Endothelial cell of umbilical vein (primary cell): ENCODE results near the gene POLR1H. TPM values are rescaled to one million over a fixed set of nuclear protein-coding genes. Genes with fewer than 3 reads are reported as not detected.

Experiments used
- BruUV-seq: library from RNA; stranded (reverse); fragments of 400-500 nt; replicated peaks from 2 replicates; lab custom pipeline; 2021; lab: Mats Ljungman, UMichigan
- CTCF ChIA-PET: fragments of 300-600, 350-600 bp; sonication (Branson Sonifier 250); formaldehyde crosslinking; loops from one replicate; lab custom pipeline; 2021; ENCODE audit warnings: antibody characterized with exemption, inconsistent platforms; lab: Charles Lee
- POLR2A ChIA-PET: fragments of 300-600, 350-600 bp; sonication (Branson Sonifier 250); formaldehyde crosslinking; loops from one replicate; lab custom pipeline; 2021; ENCODE audit warnings: antibody characterized with exemption, inconsistent platforms; lab: Charles Lee
- DNase-seq: peaks from one replicate; pipeline ENCODE4 v3.0.0-alpha.2; 2011; ENCODE audit warnings: low read depth, low spot score
- FAIRE-seq: peaks from 2 replicates; lab custom pipeline; 2011; peaks lifted over from hg19 to GRCh38; lab: Jason Lieb, UNC
- H2AFZ ChIP-seq: 2 replicates; pipeline ENCODE4 v1.6.0; 2012; ENCODE audit warnings: low read depth, low read length, control low read depth, inconsistent platforms
- H3K27ac ChIP-seq: 2 replicates; pipeline ENCODE4 v1.5.1; 2011; ENCODE audit warnings: low read depth, mild to moderate bottlenecking, control low read depth, low read length, moderate library complexity; ENCODE audit not compliant: insufficient read depth
- H3K27me3 ChIP-seq, 2 experiments: 2 replicates each; pipeline versions ENCODE4 v1.6.0 to v1.6.1; 2011; ENCODE audit warnings: low read length in 2 of 2, mixed read lengths in 1 of 2; ENCODE audit not compliant: control insufficient read depth in 2 of 2, insufficient read depth in 2 of 2
- H3K36me3 ChIP-seq, 2 experiments: 2 replicates in 1 of 2; 3 replicates in 1 of 2; pipeline ENCODE4 v1.5.1; 2011; ENCODE audit warnings: low read length in 2 of 2, mild to moderate bottlenecking in 1 of 2, moderate library complexity in 1 of 2; ENCODE audit not compliant: control insufficient read depth in 2 of 2, insufficient read depth in 2 of 2; ENCODE audit errors: extremely low read depth in 1 of 2
- H3K4me1 ChIP-seq: 3 replicates; pipeline ENCODE4 v1.5.1; 2011; ENCODE audit warnings: mild to moderate bottlenecking, low read length; ENCODE audit not compliant: control insufficient read depth, insufficient read depth; ENCODE audit errors: extremely low read depth
- H3K4me2 ChIP-seq: 2 replicates; pipeline ENCODE4 v1.6.1; 2011; ENCODE audit warnings: low read length, control low read depth, mixed read lengths; ENCODE audit not compliant: insufficient read depth
- H3K4me3 ChIP-seq, 3 experiments: fragments of 200-600 bp in 1 of 3; sonication (generic), shearing (Covaris generic) in 1 of 3; replicated peaks in 1 of 3; 2 replicates each; pipeline ENCODE4 v1.5.1; 2011 to 2016; ENCODE audit warnings: control low read depth in 3 of 3, low read length in 3 of 3, mild to moderate bottlenecking in 2 of 3, inconsistent platforms in 1 of 3, low read depth in 1 of 3, moderate library complexity in 1 of 3; ENCODE audit not compliant: insufficient read depth in 1 of 3
- H3K79me2 ChIP-seq: 2 replicates; pipeline ENCODE4 v1.6.0; 2012; ENCODE audit warnings: low read length, inconsistent platforms; ENCODE audit not compliant: control insufficient read depth, insufficient read depth
- H3K9ac ChIP-seq: replicated peaks from 2 replicates; pipeline ENCODE3; 2011; ENCODE audit warnings: low read length, control low read depth; ENCODE audit not compliant: insufficient read depth; ENCODE audit errors: extremely low read depth
- H3K9me1 ChIP-seq: replicated peaks from 3 replicates; pipeline ENCODE4 v1.6.0; 2011; ENCODE audit warnings: mild to moderate bottlenecking, low read length; ENCODE audit not compliant: control insufficient read depth, insufficient read depth; ENCODE audit errors: extremely low read depth
- H3K9me3 ChIP-seq: replicated peaks from 2 replicates; pipeline ENCODE4 v1.5.1; 2012; ENCODE audit warnings: low read length, inconsistent platforms; ENCODE audit not compliant: control insufficient read depth, insufficient read depth
- H4K20me1 ChIP-seq: replicated peaks from 2 replicates; pipeline ENCODE3; 2011; ENCODE audit warnings: mild to moderate bottlenecking, low read length; ENCODE audit not compliant: control insufficient read depth, insufficient read depth; ENCODE audit errors: extremely low read depth
- CTCF ChIP-seq, 2 donors: IDR thresholded peaks; 1 replicate in 1 of 2; 2 replicates in 1 of 2; pipeline ENCODE4 v1.5.1; 2011; ENCODE audit warnings: low read length in 2 of 2, mild to moderate bottlenecking in 2 of 2, moderate library complexity in 2 of 2, control low read depth in 1 of 2, inconsistent platforms in 1 of 2, low read depth in 1 of 2; ENCODE audit not compliant: insufficient read depth in 1 of 2; ENCODE audit errors: extremely low read depth in 1 of 2
- EZH2 ChIP-seq: IDR thresholded peaks from 2 replicates; pipeline ENCODE4 v1.6.1; 2012; ENCODE audit warnings: borderline replicate concordance, low read depth, mild to moderate bottlenecking, moderate library complexity, low read length, inconsistent platforms; ENCODE audit not compliant: severe bottlenecking
- FOS ChIP-seq: IDR thresholded peaks from 2 replicates; pipeline ENCODE4 v1.6.1; 2011; ENCODE audit warnings: mild to moderate bottlenecking, low read length, moderate library complexity, borderline replicate concordance; ENCODE audit not compliant: insufficient read depth
- GATA2 ChIP-seq: IDR thresholded peaks from 2 replicates; pipeline ENCODE4 v1.7.0; 2011; ENCODE audit warnings: low read depth, mild to moderate bottlenecking, moderate library complexity, mixed read lengths, low read length; ENCODE audit not compliant: insufficient read length, insufficient read depth
- JUN ChIP-seq: IDR thresholded peaks from 2 replicates; pipeline ENCODE4 v1.6.1; 2011; ENCODE audit warnings: borderline replicate concordance, low read depth; ENCODE audit not compliant: insufficient read length, insufficient read depth
- MAX ChIP-seq: IDR thresholded peaks from 2 replicates; pipeline ENCODE4 v1.6.1; 2011; ENCODE audit not compliant: insufficient read depth, insufficient read length
- MYC ChIP-seq: IDR thresholded peaks from one replicate; pipeline ENCODE4 v1.6.1; 2011; ENCODE audit warnings: mild to moderate bottlenecking, low read depth, low read length
- POLR2A ChIP-seq: IDR thresholded peaks from 2 replicates; pipeline ENCODE4 v1.6.1; 2012; ENCODE audit warnings: low read depth, mild to moderate bottlenecking, control low read depth, low read length
- POLR2AphosphoS5 ChIP-seq: IDR thresholded peaks from 2 replicates; pipeline ENCODE4 v1.6.1; 2012; ENCODE audit warnings: low read depth, mild to moderate bottlenecking, control low read depth, low read length, moderate library complexity; ENCODE audit not compliant: insufficient read depth
- dilution Hi-C: fragments of 300-500 bp; cut with MboI; formaldehyde crosslinking; loops from one replicate; pipeline ENCODE4 v1.15.0; 2019; ENCODE audit warnings: low sequenced_read_pairs; ENCODE audit not compliant: extremely low pct_ligation_motif_present
- intact Hi-C: fragments of 100-400 bp; cut with micrococcal nuclease; formaldehyde crosslinking; loops from one replicate; pipeline ENCODE4 v1.10.0; 2022
- polyA plus RNA-seq, 4 experiments: library from polyadenylated mRNA; depleted of rRNA in 3 of 4; stranded (reverse) in 3 of 4; unstranded in 1 of 4; fragments of >200 nt; gene quantifications; 2 replicates each; pipeline versions ENCODE4 v1.2.1 to v1.2.3, GENCODE V29; 2011 to 2012; ENCODE audit warnings: missing spikeins in 1 of 4
- total RNA-seq: library from RNA; stranded (reverse); gene quantifications from 2 replicates; pipeline ENCODE4 v1.2.3, GENCODE V29; 2021

The POLR1H gene
- total and polyA plus RNA-seq, 2 donors (not counting 3 experiments of a cell fraction or from before 2014, with no cell fraction given) = 32.5 to 65.3 TPM

DNA sequence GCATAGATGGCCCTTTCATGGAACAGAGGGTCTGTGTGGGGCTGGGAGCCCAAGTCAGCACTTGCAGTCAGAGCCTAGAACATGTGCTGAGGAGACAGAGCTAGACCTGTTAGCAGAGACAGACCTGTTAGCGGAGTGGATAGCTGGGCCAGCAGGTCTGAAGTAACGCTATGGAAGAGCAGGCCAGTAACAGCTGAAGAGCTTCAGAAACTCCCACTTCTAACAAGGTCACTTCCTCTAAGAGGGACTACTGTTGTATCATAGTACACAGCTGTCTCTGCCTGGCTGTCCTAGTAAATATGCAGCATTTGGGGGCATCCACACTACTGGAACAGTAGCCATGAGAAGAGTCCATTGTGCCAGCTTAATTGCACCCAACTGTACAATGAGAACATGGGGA, 41.2 kb upstream of the POLR1H start:
- Histone ChIP-seq H3K4me2 (no peak overlapping the region), H4K20me1 (no peaks in the 10 kb centered on the region), H3K9ac (no peak overlapping the region), H3K4me3 (no peak overlapping the region), H3K36me3 (no peaks in the 10 kb centered on the region), H3K79me2 (no peaks in the 10 kb centered on the region), H3K9me1 (no peaks in the 10 kb centered on the region), H3K9me3 (no peaks in the 10 kb centered on the region), H3K4me1 (no peaks in the 10 kb centered on the region), H3K27me3 (no peaks in the 10 kb centered on the region), H2AFZ (no peak overlapping the region), H3K27ac (no peak overlapping the region)
- POLR2A ChIA-PET = no interaction called here
- no TSS peak for BruUV-seq
- DNase-seq (no peak), FAIRE-seq (no peak)
- intact Hi-C loops (loop anchor here (10.0 kb wide), 2 partner anchors 155 to 285 kb away; no protein-coding TSS in a partner anchor), dilution Hi-C loops (no loop called here)
- TF ChIP-seq POLR2AphosphoS5 = no peak
- TF ChIP-seq FOS = no peak
- TF ChIP-seq POLR2A = no peak
- TF ChIP-seq GATA2 = no peak
- TF ChIP-seq MAX = no peak
- no peak for TF ChIP-seq EZH2
- no peak for TF ChIP-seq JUN
- TF ChIP-seq MYC = no peak
- TF ChIP-seq CTCF (IDR thresholded peaks at IDR 0.05; ENCODE audit: extremely low read depth in 1 of 2, insufficient read depth in 1 of 2, low read depth in 1 of 2, low read length in 2 of 2) = no peak
- CTCF ChIA-PET = no interaction called here
